Muscle of leg (tissue), 11 donors: ENCODE data around the gene DHRS7. TPM values are rescaled to one million over a fixed set of nuclear protein-coding genes. Genes with fewer than 3 reads are reported as not detected.
"Not testable (repeated sequence)": the region's sequence is repeated elsewhere in the genome, so short reads cannot be mapped to it uniquely, and the experiment has no call there.

Experiments
- DNase-seq: peaks from one replicate; pipeline ENCODE4 v3.0.0; 2013
- H3K27ac ChIP-seq: one replicate; pipeline ENCODE4 v1.5.1; 2013; ENCODE audit warnings: mild to moderate bottlenecking, low read length, control low read depth
- H3K27me3 ChIP-seq: one replicate; pipeline ENCODE4 v1.6.1; 2013; ENCODE audit warnings: low read length; ENCODE audit not compliant: control insufficient read depth, insufficient read depth
- H3K36me3 ChIP-seq: one replicate; pipeline ENCODE4 v1.6.1; 2013; ENCODE audit warnings: low read length; ENCODE audit not compliant: control insufficient read depth, insufficient read depth
- H3K4me1 ChIP-seq: one replicate; pipeline ENCODE4 v1.6.1; 2013; ENCODE audit warnings: low read length; ENCODE audit not compliant: control insufficient read depth, insufficient read depth
- H3K4me3 ChIP-seq: one replicate; pipeline ENCODE4 v1.5.1; 2013; ENCODE audit warnings: low read length, control low read depth
- H3K9me3 ChIP-seq: replicated peaks from 2 replicates; pipeline ENCODE4 v1.6.1; 2013; ENCODE audit warnings: low read depth, low read length; ENCODE audit not compliant: control insufficient read depth
- WGBS: methylation state at CpG from one replicate; pipeline ENCODE4 v1.1.5; 2013; ENCODE audit warnings: missing lambda C conversion rate; ENCODE audit not compliant: insufficient coverage; 5-methylcytosine and 5-hydroxymethylcytosine counted together
- polyA plus RNA-seq, 8 donors: library from polyadenylated mRNA; unstranded; fragments of 120-200 nt; gene quantifications; one replicate each; pipeline versions ENCODE4 v1.2.1 to v1.2.3, GENCODE V29; 2013; ENCODE audit warnings: inconsistent platforms in 1 of 8, low replicate concordance in 1 of 8; ENCODE audit not compliant: insufficient read length in 8 of 8, insufficient read depth in 1 of 8
- total RNA-seq: library from RNA; stranded (reverse); fragments of 120-200 nt; gene quantifications from one replicate; pipeline ENCODE4 v1.2.4, GENCODE V29; 2013

Gene DHRS7
- total and polyA plus RNA-seq, 9 donors: 61.9 to 88.4 (median 70.2) TPM

- Histone ChIP-seq H3K27me3 (no peaks in the 10 kb centered on the region), H3K9me3 (no peaks in the 10 kb centered on the region), H3K4me3 (no peak overlapping the region), H3K36me3 (peaks cover 2% of the 10 kb centered on the region), H3K27ac (no peak overlapping the region), H3K4me1 (no peaks in the 10 kb centered on the region)
- WGBS: no CpG with 5 or more reads among the region's 2 CpGs
- DNase-seq: peak; percentile 79
Measured at GRCh38 chr14:60102389-60102788, 62.8 kb downstream of the DHRS7 start.

GRCh38 chr14:60101786-60102185 lies 63.4 kb downstream of the DHRS7 start:
- Histone ChIP-seq H3K27me3 (no peaks in the 10 kb centered on the region), H3K4me1 (no peaks in the 10 kb centered on the region), H3K36me3 (peaks cover 6% of the 10 kb centered on the region), H3K4me3 (no peak overlapping the region), H3K27ac (no peak overlapping the region), H3K9me3 (no peaks in the 10 kb centered on the region)
- no CpG with 5 or more reads among the region's 1 CpG for WGBS
- no peak for DNase-seq

- H3K27me3 ChIP-seq, H3K36me3 ChIP-seq, H3K27ac ChIP-seq, H3K4me1 ChIP-seq, H3K9me3 ChIP-seq, H3K4me3 ChIP-seq, DNase-seq: not testable (repeated sequence)
- WGBS: 100% methylated on average over 3 of the region's 7 CpGs
Measured at GRCh38 chr14:60099855-60100254, 65.3 kb downstream of the DHRS7 start.

- peaks cover 10% of the 10 kb centered on the region for H3K4me1 ChIP-seq
- WGBS: 91% methylated on average over 4 of the region's 6 CpGs
- no peak overlapping the region for H3K27ac ChIP-seq
Measured at GRCh38 chr14:60097974-60098373, 67.2 kb downstream of the DHRS7 start.

GRCh38 chr14:60095781-60096450 lies 69.3 kb downstream of the DHRS7 start:
- H3K4me3 ChIP-seq: no peak overlapping the region
- 17% methylated on average over 2 of the region's 3 CpGs for WGBS
- peaks cover 6% of the 10 kb centered on the region for H3K36me3 ChIP-seq
- H3K27ac ChIP-seq: no peak overlapping the region
- H3K27me3 ChIP-seq: no peaks in the 10 kb centered on the region
- H3K9me3 ChIP-seq: no peaks in the 10 kb centered on the region
- H3K4me1 ChIP-seq: peaks cover 10% of the 10 kb centered on the region
- DNase-seq: no peak

More at GRCh38 chr14:60097974-60098373, 67.2 kb downstream of the DHRS7 start:
- Histone ChIP-seq H3K36me3 (peaks cover 6% of the 10 kb centered on the region), H3K27me3 (no peaks in the 10 kb centered on the region), H3K9me3 (no peaks in the 10 kb centered on the region), H3K4me3 (no peak overlapping the region)
- DNase-seq: no peak

- H3K27me3 ChIP-seq: no peaks in the 10 kb centered on the region
- H3K4me3 ChIP-seq: no peak overlapping the region
- no peak overlapping the region for H3K27ac ChIP-seq
- no peaks in the 10 kb centered on the region for H3K9me3 ChIP-seq
- H3K4me1 ChIP-seq: peaks cover 12% of the 10 kb centered on the region
- H3K36me3 ChIP-seq: peaks cover 6% of the 10 kb centered on the region
- DNase-seq: no peak
Measured at GRCh38 chr14:60095231-60095630, 70.0 kb downstream of the DHRS7 start.

GRCh38 chr14:60094306-60094897 lies 70.8 kb downstream of the DHRS7 start:
- Histone ChIP-seq H3K27me3 (no peaks in the 10 kb centered on the region), H3K27ac (no peak overlapping the region), H3K9me3 (no peaks in the 10 kb centered on the region), H3K4me3 (no peak overlapping the region), H3K4me1 (peaks cover 12% of the 10 kb centered on the region), H3K36me3 (peaks cover 6% of the 10 kb centered on the region)
- WGBS: 58% methylated on average over 4 of the region's 5 CpGs
- DNase-seq: no peak

Other genes with a start within 250 kb of the DHRS7 start
- gene LRRC9, start 245.3 kb downstream of the DHRS7 start, total RNA-seq: 0.27 TPM
- under 1 TPM; 0.11 to 0.38 (median 0.21) TPM for gene LRRC9, start 245.3 kb downstream of the DHRS7 start, polyA plus RNA-seq
- 67.3 TPM for gene PCNX4, start 73.5 kb downstream of the DHRS7 start, total RNA-seq
- gene PCNX4, start 73.5 kb downstream of the DHRS7 start, polyA plus RNA-seq: 10 to 100 TPM; 44.5 to 64.4 (median 48.0) TPM
- 31.8 TPM for gene PPM1A, start 83.8 kb upstream of the DHRS7 start, total RNA-seq
- 10 to 100 TPM; 42.8 to 60.0 (median 54.8) TPM for gene PPM1A, start 83.8 kb upstream of the DHRS7 start, polyA plus RNA-seq